Measurements from ENCODE around the gene HOXA3. TPM values are rescaled to one million over a fixed set of nuclear protein-coding genes. Genes with fewer than 3 reads are reported as not detected.

The HOXA3 gene
- total and polyA plus RNA-seq, 2 of the 13 experiments (the other 11 are each of a cell fraction or from before 2014, with no cell fraction given) = 2.9 to 4.6 TPM

DNA sequence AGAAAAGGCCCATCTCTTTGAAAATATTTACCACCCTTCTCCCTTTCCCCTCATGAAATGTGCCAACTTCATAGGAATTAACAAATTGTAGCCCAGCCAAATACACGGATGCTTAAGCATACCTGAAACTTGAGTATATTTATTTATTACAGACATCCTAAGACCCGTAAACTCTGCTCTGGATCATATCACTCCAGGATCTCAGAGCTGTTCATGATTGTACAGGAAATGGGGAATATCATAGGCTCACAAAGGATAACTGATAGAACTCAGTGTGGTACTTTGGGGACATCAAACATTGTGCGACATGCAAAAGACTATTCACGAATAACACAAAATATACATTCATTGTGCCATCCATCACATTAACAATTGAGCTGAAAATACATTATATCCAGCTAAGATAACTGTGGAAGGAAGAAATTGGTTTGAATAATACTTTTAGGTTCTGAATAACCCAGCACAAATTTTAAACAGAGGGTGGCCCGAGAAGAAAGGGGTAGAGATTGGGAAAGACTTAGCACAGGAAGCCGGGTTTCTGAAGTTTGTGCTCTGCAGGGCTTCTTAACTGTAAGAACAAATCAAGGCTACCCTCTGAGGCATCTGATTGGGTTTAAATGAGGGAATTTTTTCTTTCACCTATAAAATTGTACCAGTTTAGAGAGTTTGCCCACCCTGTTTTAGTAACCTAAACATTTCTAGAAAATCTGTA, 59.0 kb downstream of the HOXA3 start:
- FAIRE-seq (no peak), DNase-seq (ENCODE audit: low spot score) (no peak), ATAC-seq (no peak)
- intact Hi-C loops (cut with micrococcal nuclease; ENCODE audit: unreplicated experiment) (no loop called here), in situ Hi-C loops (cut with HindIII; ENCODE audit: extremely low pct_ligation_motif_present, low pct_unique_long_range_greater_than_20kb) (no loop called here)
- no peak overlapping the region for H3K4me3 ChIP-seq (replicated peaks in 1 of 3; ENCODE audit: insufficient read depth in 1 of 3, low read depth in 2 of 3, low read length in 3 of 3)
- ChIA-PET POLR2A (interaction anchor here (1.0 to 1.6 kb wide), 2 partner anchors 26 to 29 kb away, joined by 3 to 4 read pairs; no protein-coding TSS in a partner anchor), CTCF (ENCODE audit: low intra/inter-chr PET ratio, low total read pairs) (no interaction called here)
- TF ChIP-seq ZNF644 (CRISPR knock-in tag; IDR thresholded peaks at IDR 0.05; ENCODE audit: low read depth) (no peak), ZNF275 (CRISPR knock-in tag; IDR thresholded peaks at IDR 0.05; ENCODE audit: borderline replicate concordance) (no peak), RBAK (CRISPR knock-in tag; IDR thresholded peaks at IDR 0.05) (no peak), ZNF430 (CRISPR knock-in tag; IDR thresholded peaks at IDR 0.05) (no peak), ZNF331 (CRISPR knock-in tag; IDR thresholded peaks at IDR 0.05) (no peak), SPEN (CRISPR knock-in tag; IDR thresholded peaks at IDR 0.05; ENCODE audit: low read depth) (no peak), PCBP2 (optimal IDR thresholded peaks at IDR 0.05; ENCODE audit: low read depth, low read length, poor library complexity, severe bottlenecking) (no peak), ZC3H4 (CRISPR knock-in tag; IDR thresholded peaks at IDR 0.05; ENCODE audit: borderline replicate concordance) (no peak), ZBTB38 (CRISPR knock-in tag; IDR thresholded peaks at IDR 0.05) (no peak), ZNF670 (CRISPR knock-in tag; IDR thresholded peaks at IDR 0.05; ENCODE audit: borderline replicate concordance) (no peak), RORA (CRISPR knock-in tag; IDR thresholded peaks at IDR 0.05) (no peak), MXD3 (CRISPR knock-in tag; IDR thresholded peaks at IDR 0.05) (no peak), ZFX (CRISPR knock-in tag; IDR thresholded peaks at IDR 0.05; ENCODE audit: low read depth) (no peak), GZF1 (CRISPR knock-in tag; IDR thresholded peaks at IDR 0.05) (no peak)
- H3K27ac ChIP-seq (ENCODE audit: extremely low read length, insufficient read depth, low read length) = no peak overlapping the region
- 51% methylated on average over 6 of the region's 6 CpGs for WGBS (ENCODE audit: low lambda C conversion rate)
- no peaks in the 10 kb centered on the region for H3K9me3 ChIP-seq (ENCODE audit: low read length)
- no peaks in the 10 kb centered on the region for H3K36me3 ChIP-seq (replicated peaks in 1 of 2; ENCODE audit: control insufficient read depth in 1 of 2, insufficient read depth in 2 of 2, low read length in 2 of 2)
- H3K27me3 ChIP-seq (ENCODE audit: control insufficient read depth in 1 of 2, insufficient read depth in 2 of 2, low read length in 2 of 2) = peaks cover 2 to 19% of the 10 kb centered on the region in 2 experiments; a peak in 2 of 5 replicates
- no TSS peak for BruUV-seq (replicated peaks)
- H3K4me2 ChIP-seq (ENCODE audit: low read depth, low read length) = no peak overlapping the region
- no peak overlapping the region for H3K9ac ChIP-seq (ENCODE audit: insufficient read depth, low read depth, low read length)
- H4K20me1 ChIP-seq (ENCODE audit: insufficient read depth, low read length) = no peaks in the 10 kb centered on the region
- H3K4me1 ChIP-seq (ENCODE audit: insufficient read depth, low read length) = peaks cover 28% of the 10 kb centered on the region
- no peaks in the 10 kb centered on the region for H3K79me2 ChIP-seq (ENCODE audit: insufficient read depth, low read length)
- no peak overlapping the region for H2AFZ ChIP-seq (ENCODE audit: low read length)

Data from HepG2 (cell line).